Measurements from ENCODE around the gene THEMIS2.

DNA sequence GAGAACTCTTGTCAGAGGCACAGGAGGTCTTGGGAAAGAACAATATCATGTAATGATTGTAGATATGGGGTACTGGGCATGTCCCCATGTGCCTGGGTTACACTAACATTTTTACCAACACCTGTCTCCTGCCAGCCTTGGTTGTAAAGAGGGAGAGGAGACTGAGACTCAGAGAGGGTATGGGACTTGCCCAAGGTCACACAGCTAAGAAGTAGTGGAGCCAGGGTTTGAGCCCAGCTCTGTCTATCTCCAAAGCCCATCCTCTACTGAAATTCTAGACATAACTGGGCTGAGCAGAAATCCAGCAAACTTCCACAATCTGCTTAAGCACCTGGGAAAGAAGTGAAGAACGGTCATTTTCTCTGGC is 2.6 kb upstream of the THEMIS2 start:
- no peak for TF ChIP-seq POLR2A (IDR thresholded peaks at IDR 0.05)
- TF ChIP-seq, protein P1, sequence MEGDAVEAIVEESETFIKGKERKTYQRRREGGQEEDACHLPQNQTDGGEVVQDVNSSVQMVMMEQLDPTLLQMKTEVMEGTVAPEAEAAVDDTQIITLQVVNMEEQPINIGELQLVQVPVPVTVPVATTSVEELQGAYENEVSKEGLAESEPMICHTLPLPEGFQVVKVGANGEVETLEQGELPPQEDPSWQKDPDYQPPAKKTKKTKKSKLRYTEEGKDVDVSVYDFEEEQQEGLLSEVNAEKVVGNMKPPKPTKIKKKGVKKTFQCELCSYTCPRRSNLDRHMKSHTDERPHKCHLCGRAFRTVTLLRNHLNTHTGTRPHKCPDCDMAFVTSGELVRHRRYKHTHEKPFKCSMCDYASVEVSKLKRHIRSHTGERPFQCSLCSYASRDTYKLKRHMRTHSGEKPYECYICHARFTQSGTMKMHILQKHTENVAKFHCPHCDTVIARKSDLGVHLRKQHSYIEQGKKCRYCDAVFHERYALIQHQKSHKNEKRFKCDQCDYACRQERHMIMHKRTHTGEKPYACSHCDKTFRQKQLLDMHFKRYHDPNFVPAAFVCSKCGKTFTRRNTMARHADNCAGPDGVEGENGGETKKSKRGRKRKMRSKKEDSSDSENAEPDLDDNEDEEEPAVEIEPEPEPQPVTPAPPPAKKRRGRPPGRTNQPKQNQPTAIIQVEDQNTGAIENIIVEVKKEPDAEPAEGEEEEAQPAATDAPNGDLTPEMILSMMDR (IDR thresholded peaks at IDR 0.05), result no peak

Measured in right lobe of liver (tissue), 4 donors.